NCI-H2227 treated with DMSO at 0.1 percent for 48 hours (cell line): Measurements from ENCODE around the gene METRN.
A peak's percentile ranks its signal among the peaks of the same experiment; 100 is the strongest.

Source experiments
- DNase-seq: peaks from one replicate; lab custom pipeline; 2025; lab: John Stamatoyannopoulos, UW

Gene METRN

GRCh38 chr16:723695-724094 is 8.8 kb downstream of the METRN start:
- no peak for DNase-seq

- DNase-seq: no peak
These were observed 9.5 kb downstream of the METRN start for GRCh38 chr16:724188-725040.

GRCh38 chr16:725041-725376 is 10.1 kb downstream of the METRN start:
- DNase-seq: no peak

- no peak for DNase-seq
These were observed 10.7 kb downstream of the METRN start for GRCh38 chr16:725463-726187.

GRCh38 chr16:726188-726437 is 11.2 kb downstream of the METRN start:
- no peak for DNase-seq

- peak; percentile 70 for DNase-seq
These were observed 11.7 kb downstream of the METRN start, which contains the start of the genes CCDC78 and HAGHL for GRCh38 chr16:726438-727290. TSS of gene CCDC78 (minus strand) at chr16:726443. CDS start at chr16:726367, 76 bp downstream. TSS of gene HAGHL (plus strand) at chr16:727106. CDS start at chr16:727510, 404 bp downstream.

GRCh38 chr16:727291-727977 is 12.5 kb downstream of the METRN start:
- no peak for DNase-seq

- DNase-seq: peak; percentile 59
These were observed 13.4 kb downstream of the METRN start for GRCh38 chr16:728131-728889.

- no peak for DNase-seq
These were observed 14.2 kb downstream of the METRN start for GRCh38 chr16:728890-729744.

GRCh38 chr16:729768-730665 is 15.1 kb downstream of the METRN start:
- DNase-seq: no peak

- DNase-seq: no peak
These were observed 16.0 kb downstream of the METRN start for GRCh38 chr16:730666-731509.

- no peak for DNase-seq
These were observed 17.4 kb downstream of the METRN start for GRCh38 chr16:732332-732731.

GRCh38 chr16:732936-733335 is 18.0 kb downstream of the METRN start:
- no peak for DNase-seq

GRCh38 chr16:733382-734207 is 18.7 kb downstream of the METRN start:
- no peak for DNase-seq

- no peak for DNase-seq
These were observed 19.5 kb downstream of the METRN start for GRCh38 chr16:734208-734980.
